GM18526 (cell line): ENCODE results near the gene NOL4L.

Experiments
- POLR2A ChIP-seq: IDR thresholded peaks from 3 replicates; pipeline ENCODE4 v1.6.1; 2011; ENCODE audit not compliant: insufficient read length; ENCODE audit errors: extremely low read depth

NOL4L gene

DNA sequence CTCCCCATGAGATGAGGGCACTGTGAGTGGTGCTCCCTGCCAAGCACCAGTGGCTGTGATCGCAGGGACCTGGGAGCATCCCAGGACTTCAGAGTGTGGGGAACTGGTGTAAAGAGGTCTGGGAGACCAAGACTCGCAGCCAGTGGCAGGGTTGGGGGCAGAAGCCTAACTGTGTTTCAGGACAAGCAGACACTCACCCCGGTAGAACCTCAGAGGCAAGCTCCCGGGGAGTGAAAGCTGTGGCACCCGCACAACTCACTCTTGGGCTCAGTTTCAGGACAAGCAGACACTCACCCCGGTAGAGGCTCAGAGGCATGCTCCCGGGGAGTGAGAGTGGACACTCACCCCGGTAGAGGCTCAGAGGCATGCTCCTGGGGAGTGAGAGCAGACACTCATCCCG is 114.2 kb downstream of the NOL4L start:
- TF ChIP-seq POLR2A: no peak

GRCh38 chr20:32470025-32470861 is 114.9 kb downstream of the NOL4L start:
- no peak for TF ChIP-seq POLR2A

- TF ChIP-seq POLR2A: no peak
Measured at GRCh38 chr20:32468860-32469259, 116.3 kb downstream of the NOL4L start.

DNA sequence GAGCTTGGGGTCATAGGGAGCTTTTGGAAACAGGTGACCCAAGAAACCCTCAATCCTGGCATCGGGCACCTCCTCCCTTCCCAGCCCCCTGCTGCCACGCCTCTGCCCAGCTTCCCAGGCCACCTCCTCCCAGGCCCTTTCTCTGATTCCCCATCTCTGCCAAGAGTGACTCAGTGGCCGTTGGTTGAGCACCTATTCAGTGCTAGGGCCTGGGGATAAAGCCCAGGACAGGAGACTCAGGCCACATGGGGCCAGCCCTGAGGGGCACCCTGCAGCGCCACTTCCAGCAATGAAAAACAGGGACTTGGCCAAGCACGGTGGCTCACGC is 116.9 kb downstream of the NOL4L start:
- TF ChIP-seq POLR2A: no peak

DNA sequence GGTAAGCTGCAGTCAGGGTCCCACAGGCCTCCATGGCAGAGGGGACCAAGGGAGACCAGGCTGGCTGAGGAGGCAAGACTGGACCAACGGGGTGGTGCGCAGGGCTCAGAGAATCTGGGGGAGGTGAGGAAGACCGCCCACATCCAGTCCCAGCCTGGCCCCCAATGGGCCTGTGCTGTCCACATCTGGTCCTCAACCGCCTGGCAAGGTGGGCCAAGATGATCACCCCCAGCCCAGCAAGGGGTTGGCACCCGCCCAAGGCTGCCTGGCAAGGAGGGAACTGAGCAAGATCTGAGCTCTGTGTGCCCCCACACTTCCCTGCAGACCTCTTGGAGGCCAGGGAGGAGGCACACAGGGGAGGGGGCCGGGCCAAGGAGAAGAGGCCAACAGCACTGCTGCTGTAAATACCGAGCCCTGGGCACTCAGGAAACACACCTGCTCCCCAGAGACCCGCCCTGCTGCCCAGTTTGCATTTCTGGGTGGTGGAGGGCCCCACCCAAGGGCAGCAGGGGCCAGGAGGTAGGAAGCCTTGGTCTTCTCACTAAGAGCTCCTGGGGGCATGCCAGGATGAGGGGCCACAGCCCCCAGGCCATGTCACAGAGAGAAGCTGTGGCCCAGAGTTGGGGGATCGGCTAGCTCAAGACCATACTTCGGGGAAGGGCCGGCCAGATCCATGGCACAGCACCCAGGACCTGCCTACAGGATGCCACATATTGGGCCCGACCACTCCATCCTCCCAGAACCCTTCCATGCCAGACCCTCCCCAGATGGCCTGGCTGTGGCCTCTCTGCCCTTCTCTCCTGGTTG is 117.4 kb downstream of the NOL4L start:
- no peak for TF ChIP-seq POLR2A

DNA sequence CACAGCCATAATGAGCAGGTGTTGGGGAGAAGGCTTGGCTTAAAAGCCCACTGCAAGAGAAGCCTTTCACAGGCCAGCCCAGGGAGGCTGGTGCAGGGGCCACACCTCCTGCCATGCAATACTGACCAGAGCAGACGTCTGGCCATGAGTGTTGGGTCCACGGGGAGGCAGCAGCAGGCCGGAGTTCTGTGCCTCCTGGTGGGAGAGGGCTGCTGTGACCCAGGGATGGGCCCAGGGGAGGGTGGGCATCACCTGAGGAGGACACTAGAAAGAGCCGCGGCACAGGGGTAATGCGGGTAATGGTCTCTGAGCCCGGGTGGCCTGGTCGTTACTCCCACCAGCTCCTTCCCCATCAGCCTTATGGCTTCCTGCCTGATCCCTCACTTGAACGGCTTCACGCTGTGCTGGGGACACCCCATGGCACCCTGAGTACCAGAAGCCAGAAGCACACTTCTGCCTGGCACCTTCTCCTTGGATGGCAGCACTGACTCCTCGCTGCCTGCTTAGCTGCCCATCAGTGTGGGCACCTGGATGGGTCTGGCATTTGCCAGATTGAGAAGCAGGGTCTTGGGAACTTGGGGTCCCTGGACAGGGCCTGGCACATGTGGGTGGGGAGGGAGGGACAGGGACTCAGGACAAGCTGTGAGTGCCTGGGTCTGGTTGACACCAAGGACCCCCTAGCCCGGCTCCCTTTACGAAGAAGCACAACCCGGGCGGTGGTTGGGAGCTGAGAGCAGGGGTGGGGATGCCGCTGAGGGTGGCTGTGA is 118.2 kb downstream of the NOL4L start:
- no peak for TF ChIP-seq POLR2A

GRCh38 chr20:32465092-32465900 is 119.8 kb downstream of the NOL4L start:
- no peak for TF ChIP-seq POLR2A

DNA sequence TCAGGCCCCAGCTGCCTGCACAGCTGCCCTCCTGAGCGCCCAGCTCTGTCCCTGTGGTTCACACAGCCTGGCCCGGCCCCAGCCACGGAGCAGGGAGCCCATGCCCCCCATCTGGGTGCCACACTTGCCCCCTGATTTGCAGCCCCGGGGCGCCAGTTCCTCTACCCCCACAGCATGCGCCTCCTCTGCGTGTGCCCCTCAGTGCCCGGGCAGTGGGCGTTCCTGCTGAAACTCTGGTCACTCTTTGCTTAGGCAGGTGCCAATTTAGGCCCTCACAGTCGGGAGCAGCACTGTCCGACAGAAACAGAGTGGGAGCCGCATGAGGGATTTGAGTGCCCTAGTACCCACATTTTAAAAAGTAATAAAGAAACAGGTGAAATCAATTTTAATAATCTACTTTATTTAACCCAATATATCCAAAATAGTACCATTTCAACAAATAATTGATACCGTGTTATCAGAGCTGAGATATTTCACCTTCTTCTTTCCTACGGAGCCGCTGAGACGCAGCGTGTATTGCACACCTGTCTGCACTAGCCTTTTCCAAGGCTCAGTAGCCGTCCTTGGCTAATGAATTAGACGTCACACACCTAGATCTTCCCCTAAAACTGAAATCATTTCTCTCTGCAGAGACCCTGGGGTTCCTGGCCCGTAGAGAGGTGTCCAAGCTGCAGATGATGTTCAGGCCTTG is 120.6 kb downstream of the NOL4L start:
- no peak for TF ChIP-seq POLR2A

- no peak for TF ChIP-seq POLR2A
Measured at GRCh38 chr20:32463642-32464400, 121.3 kb downstream of the NOL4L start.

GRCh38 chr20:32462900-32463641 is 122.1 kb downstream of the NOL4L start:
- no peak for TF ChIP-seq POLR2A

GRCh38 chr20:32461836-32462600 is 123.1 kb downstream of the NOL4L start:
- TF ChIP-seq POLR2A: no peak

DNA sequence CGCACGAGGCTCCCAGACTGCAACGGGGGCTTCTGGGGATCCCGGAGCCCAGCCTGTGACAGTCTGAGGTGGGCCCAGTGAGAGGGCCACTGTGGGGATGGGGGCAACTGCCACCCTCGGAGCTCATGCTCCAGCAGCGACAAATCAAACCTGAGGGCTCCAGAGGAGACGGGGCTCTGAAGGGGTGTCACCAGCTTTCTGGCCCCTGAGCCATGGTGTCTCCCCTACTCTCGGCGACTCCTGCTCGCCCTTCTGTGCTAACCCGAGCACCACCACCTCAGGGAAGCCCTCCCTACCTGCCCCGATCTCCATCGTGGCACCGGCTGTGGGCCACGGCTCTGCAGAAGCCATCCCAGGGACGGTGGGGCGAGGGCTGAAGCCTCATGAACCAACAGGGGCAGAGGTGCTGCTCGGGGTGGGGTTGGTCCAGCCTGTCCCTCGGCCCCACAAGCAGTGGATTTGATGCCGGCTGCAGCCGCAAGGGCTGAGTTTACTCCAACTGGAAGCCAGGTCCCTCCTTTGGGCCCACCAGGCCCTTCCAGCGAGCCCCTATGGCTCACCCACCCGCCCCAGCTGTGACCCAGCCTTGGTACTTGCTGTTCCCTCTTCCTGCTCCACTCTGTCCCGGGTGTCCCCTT is 124.3 kb downstream of the NOL4L start:
- TF ChIP-seq POLR2A: no peak
